ENCODE results near the gene ANO2. TPM values are rescaled to one million over a fixed set of nuclear protein-coding genes. Genes with fewer than 3 reads are reported as not detected.

The ANO2 gene
- total and polyA plus RNA-seq, 4 donors, result 2.4 to 30.8 (median 27.8) TPM; not detected in 1

GRCh38 chr12:5723071-5723470 lies 222.0 kb downstream of the ANO2 start:
- ATAC-seq (ENCODE audit: low FRiP score), result no peak
- DNase-seq, result no peak
- 96 to 97% methylated on average over 5 of the region's 5 CpGs for WGBS, 2 donors
- Histone ChIP-seq H3K36me3 (ENCODE audit: control insufficient read depth in 1 of 2, insufficient read depth in 2 of 2, low read length in 1 of 2) (no peaks in the 10 kb centered on the region), H3K4me3 (ENCODE audit: low read length in 2 of 2) (no peak overlapping the region), H3K27ac (ENCODE audit: low read depth in 1 of 2, low read length in 2 of 2) (no peak overlapping the region), H3K27me3 (ENCODE audit: control insufficient read depth in 1 of 2, insufficient read depth in 2 of 2, low read length in 1 of 2) (no peaks in the 10 kb centered on the region), H3K4me1 (ENCODE audit: control insufficient read depth in 1 of 2, insufficient read depth in 2 of 2, low read length in 2 of 2) (peaks cover 0 to 5% of the 10 kb centered on the region in 2 donors), H3K9me3 (ENCODE audit: control insufficient read depth, low read length) (no peaks in the 10 kb centered on the region)
- intact Hi-C loops (cut with DNase I), result no loop called here

- H3K9me3 ChIP-seq (ENCODE audit: control insufficient read depth, low read length), result no peaks in the 10 kb centered on the region
- 33 to 41% methylated on average over 7 of the region's 7 CpGs for WGBS, 2 donors
- H3K4me1 ChIP-seq (ENCODE audit: control insufficient read depth in 1 of 2, insufficient read depth in 2 of 2, low read length in 2 of 2), result peaks cover 0 to 5% of the 10 kb centered on the region in 2 donors
- H3K27ac ChIP-seq (ENCODE audit: low read depth in 1 of 2, low read length in 2 of 2), result peak overlapping the region; percentile 44 to 75
- H3K4me3 ChIP-seq (ENCODE audit: low read length in 2 of 2), result no peak overlapping the region
- intact Hi-C loops (cut with DNase I), result no loop called here
- DNase-seq (no peak), ATAC-seq (ENCODE audit: low FRiP score) (no peak)
- H3K36me3 ChIP-seq (ENCODE audit: control insufficient read depth in 1 of 2, insufficient read depth in 2 of 2, low read length in 1 of 2), result no peaks in the 10 kb centered on the region
- H3K27me3 ChIP-seq (ENCODE audit: control insufficient read depth in 1 of 2, insufficient read depth in 2 of 2, low read length in 1 of 2), result no peaks in the 10 kb centered on the region
These were observed 224.6 kb downstream of the ANO2 start for GRCh38 chr12:5720381-5721005.

GRCh38 chr12:5718680-5719079 lies 226.4 kb downstream of the ANO2 start:
- Histone ChIP-seq H3K4me3 (ENCODE audit: low read length in 2 of 2) (no peak overlapping the region), H3K27ac (ENCODE audit: low read depth in 1 of 2, low read length in 2 of 2) (no peak overlapping the region), H3K9me3 (ENCODE audit: control insufficient read depth, low read length) (no peaks in the 10 kb centered on the region), H3K36me3 (ENCODE audit: control insufficient read depth in 1 of 2, insufficient read depth in 2 of 2, low read length in 1 of 2) (no peaks in the 10 kb centered on the region), H3K4me1 (ENCODE audit: control insufficient read depth in 1 of 2, insufficient read depth in 2 of 2, low read length in 2 of 2) (peaks cover 0 to 7% of the 10 kb centered on the region in 2 donors), H3K27me3 (ENCODE audit: control insufficient read depth in 1 of 2, insufficient read depth in 2 of 2, low read length in 1 of 2) (no peaks in the 10 kb centered on the region)
- DNase-seq (no peak), ATAC-seq (ENCODE audit: low FRiP score) (no peak)
- intact Hi-C loops (cut with DNase I), result no loop called here
- 75 to 78% methylated on average over 6 of the region's 6 CpGs for WGBS, 2 donors

GRCh38 chr12:5718073-5718472 lies 227.0 kb downstream of the ANO2 start:
- no peaks in the 10 kb centered on the region for H3K36me3 ChIP-seq (ENCODE audit: control insufficient read depth in 1 of 2, insufficient read depth in 2 of 2, low read length in 1 of 2)
- no peak overlapping the region for H3K4me3 ChIP-seq (ENCODE audit: low read length in 2 of 2)
- DNase-seq (no peak), ATAC-seq (ENCODE audit: low FRiP score) (no peak)
- H3K27me3 ChIP-seq (ENCODE audit: control insufficient read depth in 1 of 2, insufficient read depth in 2 of 2, low read length in 1 of 2), result no peaks in the 10 kb centered on the region
- no peaks in the 10 kb centered on the region for H3K9me3 ChIP-seq (ENCODE audit: control insufficient read depth, low read length)
- intact Hi-C loops (cut with DNase I), result no loop called here
- WGBS, 2 donors, result 72 to 82% methylated on average over 5 of the region's 5 CpGs
- H3K4me1 ChIP-seq (ENCODE audit: control insufficient read depth in 1 of 2, insufficient read depth in 2 of 2, low read length in 2 of 2), result peaks cover 0 to 7% of the 10 kb centered on the region in 2 donors
- H3K27ac ChIP-seq (ENCODE audit: low read depth in 1 of 2, low read length in 2 of 2), result no peak overlapping the region

GRCh38 chr12:5716976-5717375 lies 228.1 kb downstream of the ANO2 start:
- intact Hi-C loops (cut with DNase I), result no loop called here
- Histone ChIP-seq H3K9me3 (ENCODE audit: control insufficient read depth, low read length) (no peaks in the 10 kb centered on the region), H3K4me3 (ENCODE audit: low read length in 2 of 2) (no peak overlapping the region), H3K36me3 (ENCODE audit: control insufficient read depth in 1 of 2, insufficient read depth in 2 of 2, low read length in 1 of 2) (no peaks in the 10 kb centered on the region), H3K27me3 (ENCODE audit: control insufficient read depth in 1 of 2, insufficient read depth in 2 of 2, low read length in 1 of 2) (no peaks in the 10 kb centered on the region), H3K27ac (ENCODE audit: low read depth in 1 of 2, low read length in 2 of 2) (peak overlapping the region; percentile 8 to 53), H3K4me1 (ENCODE audit: control insufficient read depth in 1 of 2, insufficient read depth in 2 of 2, low read length in 2 of 2) (peaks cover 0 to 7% of the 10 kb centered on the region in 2 donors)
- ATAC-seq (ENCODE audit: low FRiP score) (no peak), DNase-seq (no peak)
- 55 to 56% methylated on average over 3 of the region's 3 CpGs for WGBS, 2 donors

- no peaks in the 10 kb centered on the region for H3K27me3 ChIP-seq (ENCODE audit: control insufficient read depth in 1 of 2, insufficient read depth in 2 of 2, low read length in 1 of 2)
- DNase-seq (peak in 1 of 2 donors; percentile 69), ATAC-seq (ENCODE audit: low FRiP score) (peak; percentile 78)
- H3K4me1 ChIP-seq (ENCODE audit: control insufficient read depth in 1 of 2, insufficient read depth in 2 of 2, low read length in 2 of 2), result peaks cover 0 to 7% of the 10 kb centered on the region in 2 donors
- 6 to 7% methylated on average over 1 of the region's 1 CpG for WGBS, 2 donors
- no peaks in the 10 kb centered on the region for H3K9me3 ChIP-seq (ENCODE audit: control insufficient read depth, low read length)
- no peak overlapping the region for H3K4me3 ChIP-seq (ENCODE audit: low read length in 2 of 2)
- intact Hi-C loops (cut with DNase I), result no loop called here
- H3K27ac ChIP-seq (ENCODE audit: low read depth in 1 of 2, low read length in 2 of 2), result peak overlapping the region; percentile 8 to 18
- no peaks in the 10 kb centered on the region for H3K36me3 ChIP-seq (ENCODE audit: control insufficient read depth in 1 of 2, insufficient read depth in 2 of 2, low read length in 1 of 2)
These were observed 228.9 kb downstream of the ANO2 start for GRCh38 chr12:5716201-5716600.

GRCh38 chr12:5715021-5715420 lies 230.0 kb downstream of the ANO2 start:
- Histone ChIP-seq H3K9me3 (ENCODE audit: control insufficient read depth, low read length) (no peaks in the 10 kb centered on the region), H3K27me3 (ENCODE audit: control insufficient read depth in 1 of 2, insufficient read depth in 2 of 2, low read length in 1 of 2) (no peaks in the 10 kb centered on the region), H3K27ac (ENCODE audit: low read depth in 1 of 2, low read length in 2 of 2) (no peak overlapping the region), H3K4me3 (ENCODE audit: low read length in 2 of 2) (no peak overlapping the region), H3K4me1 (ENCODE audit: control insufficient read depth in 1 of 2, insufficient read depth in 2 of 2, low read length in 2 of 2) (peaks cover 0 to 7% of the 10 kb centered on the region in 2 donors), H3K36me3 (ENCODE audit: control insufficient read depth in 1 of 2, insufficient read depth in 2 of 2, low read length in 1 of 2) (no peaks in the 10 kb centered on the region)
- no peak for DNase-seq
- 68 to 82% methylated on average over 4 of the region's 4 CpGs for WGBS, 2 donors
- intact Hi-C loops (cut with DNase I), result no loop called here
- ATAC-seq (ENCODE audit: low FRiP score), result no peak

- no peak for ATAC-seq (ENCODE audit: low FRiP score)
These were observed 231.4 kb downstream of the ANO2 start for GRCh38 chr12:5713599-5714081.

GRCh38 chr12:5710260-5710878 lies 234.7 kb downstream of the ANO2 start:
- H3K27me3 ChIP-seq (ENCODE audit: control insufficient read depth in 1 of 2, insufficient read depth in 2 of 2, low read length in 1 of 2), result no peaks in the 10 kb centered on the region
- 97% methylated on average over 1 of the region's 1 CpG for WGBS, 2 donors
- H3K36me3 ChIP-seq (ENCODE audit: control insufficient read depth in 1 of 2, insufficient read depth in 2 of 2, low read length in 1 of 2), result no peaks in the 10 kb centered on the region
- no peak for ATAC-seq (ENCODE audit: low FRiP score)
- intact Hi-C loops (cut with DNase I), result no loop called here
- no peak overlapping the region for H3K4me3 ChIP-seq (ENCODE audit: low read length in 2 of 2)
- no peak overlapping the region for H3K27ac ChIP-seq (ENCODE audit: low read depth in 1 of 2, low read length in 2 of 2)
- DNase-seq, result no peak
- H3K4me1 ChIP-seq (ENCODE audit: control insufficient read depth in 1 of 2, insufficient read depth in 2 of 2, low read length in 2 of 2), result peaks cover 2% of the 10 kb centered on the region in 2 donors
- H3K9me3 ChIP-seq (ENCODE audit: control insufficient read depth, low read length), result no peaks in the 10 kb centered on the region

More at GRCh38 chr12:5713599-5714081, 231.4 kb downstream of the ANO2 start:
- no peak overlapping the region for H3K4me3 ChIP-seq (ENCODE audit: low read length in 2 of 2)
- H3K27me3 ChIP-seq (ENCODE audit: control insufficient read depth in 1 of 2, insufficient read depth in 2 of 2, low read length in 1 of 2), result no peaks in the 10 kb centered on the region
- no peaks in the 10 kb centered on the region for H3K9me3 ChIP-seq (ENCODE audit: control insufficient read depth, low read length)
- H3K27ac ChIP-seq (ENCODE audit: low read depth in 1 of 2, low read length in 2 of 2), result no peak overlapping the region
- 67 to 72% methylated on average over 6 of the region's 6 CpGs for WGBS, 2 donors
- H3K4me1 ChIP-seq (ENCODE audit: control insufficient read depth in 1 of 2, insufficient read depth in 2 of 2, low read length in 2 of 2), result peaks cover 0 to 2% of the 10 kb centered on the region in 2 donors
- no peaks in the 10 kb centered on the region for H3K36me3 ChIP-seq (ENCODE audit: control insufficient read depth in 1 of 2, insufficient read depth in 2 of 2, low read length in 1 of 2)
- DNase-seq, result no peak
- intact Hi-C loops (cut with DNase I), result no loop called here

Data from aorta (tissue), 5 donors.